ENCODE measurements around the gene TTC7B.

- TF ChIP-seq CTCF (IDR thresholded peaks at IDR 0.05) (no peak), POLR2A (IDR thresholded peaks at IDR 0.05) (no peak)
These were observed 281.2 kb downstream of the TTC7B start for GRCh38 chr14:90534838-90535555.
